DMS53 treated with DMSO at 0.1 percent for 48 hours (cell line): ENCODE results near the gene YPEL3.

ENCODE experiments used
- DNase-seq: peaks from one replicate; lab custom pipeline; 2025; ENCODE audit not compliant: unreplicated experiment; lab: John Stamatoyannopoulos, UW

Gene YPEL3

GRCh38 chr16:30091474-30092372 lies 4.3 kb downstream of the YPEL3 start, which contains the start of gene TBX6:
Gene TBX6 (minus strand): TSS chr16:30091924. CDS start chr16:30091193, 731 bp downstream.
- peak; percentile 73 for DNase-seq

DNA sequence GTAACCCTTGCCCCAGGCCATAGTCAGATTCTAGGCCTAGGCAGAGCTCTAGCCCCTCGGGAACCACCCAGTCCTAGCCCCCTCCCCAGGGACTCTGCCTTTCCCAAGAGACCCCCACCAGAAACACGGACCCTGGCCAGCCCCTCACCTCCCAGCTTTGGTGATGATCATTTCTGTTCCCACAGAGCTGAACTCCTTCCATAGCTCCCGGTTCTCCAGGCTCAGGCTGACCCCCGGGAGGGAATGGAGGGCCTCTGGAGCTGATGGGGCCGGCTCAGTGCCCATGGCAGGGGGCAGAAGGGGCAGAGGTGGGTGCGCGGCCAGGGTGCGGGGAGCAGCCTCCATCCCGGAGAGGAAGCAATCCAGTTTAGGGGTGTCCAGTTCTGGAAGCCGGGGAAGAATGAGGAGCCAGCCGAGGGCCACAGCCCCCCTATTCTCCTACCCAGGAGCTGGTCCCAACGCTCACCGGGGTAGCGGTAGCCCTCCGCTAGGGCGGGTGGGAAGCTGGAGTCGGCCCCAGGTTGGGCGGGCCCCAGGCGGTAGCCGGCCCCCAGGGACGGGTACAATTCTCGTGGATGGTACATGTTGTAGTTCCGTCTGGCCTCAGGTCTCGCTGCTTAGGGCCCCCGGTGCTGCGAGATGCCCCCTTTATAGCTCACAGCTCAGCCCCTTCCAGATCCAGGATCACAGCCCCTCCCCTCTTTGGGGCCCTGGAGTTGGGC lies 5.2 kb downstream of the YPEL3 start:
- DNase-seq = no peak

- no peak for DNase-seq
Observed at GRCh38 chr16:30088832-30089624, 7.0 kb downstream of the YPEL3 start.

DNA sequence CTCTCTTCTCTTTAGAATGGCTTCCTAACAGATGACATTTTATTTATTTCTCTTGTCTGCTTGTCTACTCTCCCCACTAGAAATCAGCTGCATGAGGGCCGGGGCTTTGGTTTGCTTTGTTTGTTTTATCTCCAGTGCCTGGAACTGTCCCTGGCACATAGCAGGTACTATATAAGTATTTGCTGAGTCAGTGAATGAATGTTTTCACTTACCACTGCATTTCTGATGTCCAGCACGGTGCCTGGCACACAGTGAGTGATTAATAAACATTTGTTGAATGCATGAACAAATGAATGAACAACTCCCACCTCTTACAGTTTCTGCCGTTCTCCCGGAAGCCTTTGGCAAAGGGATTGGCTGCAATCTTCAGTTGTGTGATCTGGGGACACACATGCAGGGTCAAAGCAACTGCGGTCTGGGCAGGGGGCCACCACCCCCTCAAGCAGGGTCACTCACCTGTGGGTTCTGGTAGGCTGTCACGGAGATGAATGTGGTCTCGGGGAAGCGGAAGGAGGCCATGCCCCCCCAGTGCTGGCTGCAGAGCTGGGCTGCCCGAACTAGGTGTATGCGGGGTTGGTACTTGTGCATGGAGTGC lies 7.7 kb downstream of the YPEL3 start:
- no peak for DNase-seq

DNA sequence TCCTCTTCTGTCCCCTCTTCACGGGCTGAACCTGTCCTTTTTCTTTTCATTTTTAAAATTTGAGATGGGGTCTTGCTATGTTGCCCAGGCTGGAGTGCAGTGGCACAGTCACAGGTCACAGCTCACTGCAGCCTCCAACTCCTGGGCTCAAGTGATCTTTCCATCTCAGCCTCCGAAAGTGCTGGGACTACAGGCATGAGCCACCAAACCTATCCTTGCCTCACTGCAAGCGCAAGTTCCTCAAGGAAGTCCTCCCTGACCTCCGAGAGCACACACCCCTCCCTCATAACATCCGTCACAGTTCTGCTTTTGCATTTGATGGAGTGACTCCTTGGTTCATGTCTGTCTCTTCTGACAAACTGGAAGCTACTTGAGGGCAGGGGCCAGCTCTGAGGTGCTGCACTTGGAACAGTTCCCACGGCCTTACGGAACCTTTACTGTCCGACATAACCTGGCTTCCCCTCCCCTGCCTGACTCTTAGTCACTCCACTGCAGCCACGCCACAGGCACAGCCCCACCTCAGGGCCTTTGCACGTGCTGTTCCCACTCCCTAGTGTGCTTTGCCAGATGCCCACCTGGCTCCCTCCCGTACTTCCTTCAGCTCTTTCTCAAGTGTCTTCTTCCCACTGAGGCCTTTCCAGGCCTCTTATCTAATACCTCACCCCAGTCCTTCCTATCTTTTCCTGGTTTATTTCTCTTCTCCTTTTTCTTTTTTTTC lies 8.7 kb downstream of the YPEL3 start:
- DNase-seq = no peak

DNA sequence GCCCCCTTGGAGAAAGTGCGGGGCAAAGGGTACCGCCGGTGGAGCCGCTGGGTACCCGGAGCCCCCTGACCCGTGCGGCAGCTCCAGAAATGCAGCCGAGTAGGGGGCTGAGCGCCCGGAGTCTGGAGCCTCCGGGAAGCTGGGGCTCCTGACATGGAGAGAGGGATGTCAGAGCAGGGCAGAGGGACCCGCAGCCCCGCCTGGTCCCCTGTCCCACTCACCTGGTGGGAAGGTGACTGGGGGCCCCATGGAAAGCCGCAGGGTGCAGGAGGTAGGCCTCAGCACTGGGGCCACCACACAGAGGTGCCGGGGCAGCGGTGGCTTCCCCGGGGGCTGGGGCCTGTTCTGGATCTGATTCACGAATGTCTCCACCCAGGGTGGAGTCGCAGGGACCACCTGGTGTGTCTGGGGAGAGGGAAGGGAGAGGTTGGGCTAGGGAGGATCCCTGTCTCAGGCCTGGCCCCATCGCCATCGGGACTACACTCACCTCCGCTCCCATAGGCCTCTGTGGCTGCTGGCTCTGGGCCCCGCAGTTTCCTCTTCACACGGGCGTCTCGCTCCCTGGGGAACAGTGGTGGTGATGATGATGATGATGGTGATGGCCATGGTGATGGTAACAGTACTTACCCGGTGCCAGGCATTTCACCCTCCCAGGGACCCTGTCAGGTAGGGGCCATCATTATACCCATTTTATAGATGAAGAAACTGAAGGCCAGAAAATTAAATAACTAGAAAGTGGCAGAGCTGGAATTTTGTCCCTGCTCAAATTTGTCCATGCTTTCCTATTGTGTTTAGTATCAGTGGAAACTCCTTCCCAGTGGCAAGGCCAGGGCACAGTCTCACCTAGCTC lies 9.5 kb downstream of the YPEL3 start:
- DNase-seq = no peak

DNA sequence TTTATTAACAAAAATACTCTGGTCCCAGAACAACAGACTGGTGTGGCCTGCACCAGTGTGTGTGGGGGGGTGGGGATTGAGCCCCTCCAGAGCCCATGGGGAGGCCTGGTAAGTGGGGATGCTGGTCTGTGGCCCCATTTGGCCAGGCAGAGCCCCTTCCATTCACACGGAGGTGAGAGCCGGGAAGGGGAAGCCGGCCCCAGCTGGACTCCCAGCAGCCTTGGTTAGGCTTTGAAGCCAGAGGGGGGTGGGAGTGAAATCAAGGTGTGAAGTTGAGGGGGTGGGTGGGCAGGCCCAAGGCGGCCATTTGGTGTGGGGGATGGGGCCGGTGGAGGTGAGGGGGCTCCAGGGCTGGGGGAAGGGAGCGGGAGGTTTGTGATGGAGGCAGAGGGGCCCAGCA lies 10.2 kb downstream of the YPEL3 start:
- DNase-seq = no peak

DNA sequence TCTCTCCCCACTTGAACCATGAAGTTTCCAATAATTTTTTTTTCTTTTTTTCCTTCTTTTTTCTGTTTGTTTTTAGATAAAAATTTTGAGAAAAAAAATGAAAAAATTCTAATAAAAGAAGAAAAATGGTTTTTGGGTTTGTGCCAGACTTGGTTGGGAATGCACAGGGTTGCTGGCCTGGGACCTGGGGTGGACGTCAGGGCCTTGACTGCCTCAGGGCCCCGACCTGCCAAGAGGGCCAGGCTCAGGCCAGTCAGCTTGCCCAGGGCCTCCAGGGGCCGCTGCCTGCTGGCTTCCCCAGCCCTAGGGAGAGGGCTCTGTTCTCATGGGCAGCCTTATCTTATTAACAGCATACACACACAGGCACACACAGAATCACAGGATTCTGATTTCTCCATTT lies 10.8 kb downstream of the YPEL3 start:
- no peak for DNase-seq

- DNase-seq = no peak
Observed at GRCh38 chr16:30084816-30085159, 11.2 kb downstream of the YPEL3 start.

- no peak for DNase-seq
Observed at GRCh38 chr16:30084096-30084815, 11.8 kb downstream of the YPEL3 start.

DNA sequence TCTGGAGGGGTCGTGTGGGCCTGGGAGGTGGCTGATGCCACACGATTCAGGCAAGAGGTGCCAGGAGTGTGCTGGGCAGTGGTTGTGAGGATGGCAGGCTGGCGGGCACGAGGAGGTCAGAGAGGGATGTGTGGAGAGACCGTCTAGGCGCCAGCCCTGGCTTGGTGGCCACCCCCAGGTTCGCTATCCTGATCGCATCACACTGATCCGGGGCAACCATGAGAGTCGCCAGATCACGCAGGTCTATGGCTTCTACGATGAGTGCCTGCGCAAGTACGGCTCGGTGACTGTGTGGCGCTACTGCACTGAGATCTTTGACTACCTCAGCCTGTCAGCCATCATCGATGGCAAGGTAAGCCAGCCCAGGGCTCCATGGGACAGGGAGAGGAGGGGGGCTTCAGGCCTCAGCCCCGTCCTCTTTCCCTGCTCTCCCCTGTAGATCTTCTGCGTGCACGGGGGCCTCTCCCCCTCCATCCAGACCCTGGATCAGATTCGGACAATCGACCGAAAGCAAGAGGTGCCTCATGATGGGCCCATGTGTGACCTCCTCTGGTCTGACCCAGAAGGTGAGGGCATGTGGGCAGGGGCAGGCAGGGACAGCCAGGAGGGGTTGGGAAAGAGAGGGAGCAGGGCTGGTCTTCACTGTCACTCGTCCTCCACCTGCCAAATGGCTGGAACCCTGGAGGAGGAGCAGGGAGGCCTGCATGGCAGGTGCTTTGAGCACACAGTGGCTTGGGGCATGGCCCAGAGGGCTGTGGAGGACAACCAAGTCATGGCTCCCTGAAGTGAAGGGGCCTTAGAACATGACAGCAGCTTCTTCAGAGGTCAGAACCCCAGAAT lies 12.6 kb downstream of the YPEL3 start:
- no peak for DNase-seq

DNA sequence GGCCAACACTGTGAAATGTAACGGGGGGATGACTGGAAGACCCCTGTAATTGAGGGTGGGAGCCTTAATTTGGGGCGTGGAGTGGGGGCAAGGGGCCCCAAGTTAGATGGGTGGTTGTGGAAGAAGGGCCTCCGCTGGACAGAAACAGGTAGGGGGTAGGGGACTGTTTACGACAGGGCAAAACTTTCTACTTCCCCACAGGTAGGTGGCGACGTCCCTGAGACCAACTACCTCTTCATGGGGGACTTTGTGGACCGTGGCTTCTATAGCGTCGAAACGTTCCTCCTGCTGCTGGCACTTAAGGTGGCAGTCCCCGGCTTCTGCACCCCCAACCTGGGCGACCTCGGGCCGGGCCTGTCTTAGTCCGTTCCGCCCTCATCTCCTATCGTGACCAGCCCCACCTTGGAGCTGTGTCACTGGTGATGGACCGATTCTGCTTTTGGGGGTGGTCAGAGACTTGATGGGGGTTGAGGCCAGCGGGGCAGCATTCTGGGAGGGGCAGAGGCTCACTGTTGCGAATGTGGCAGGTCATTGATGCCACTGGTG lies 13.4 kb downstream of the YPEL3 start:
- no peak for DNase-seq

DNA sequence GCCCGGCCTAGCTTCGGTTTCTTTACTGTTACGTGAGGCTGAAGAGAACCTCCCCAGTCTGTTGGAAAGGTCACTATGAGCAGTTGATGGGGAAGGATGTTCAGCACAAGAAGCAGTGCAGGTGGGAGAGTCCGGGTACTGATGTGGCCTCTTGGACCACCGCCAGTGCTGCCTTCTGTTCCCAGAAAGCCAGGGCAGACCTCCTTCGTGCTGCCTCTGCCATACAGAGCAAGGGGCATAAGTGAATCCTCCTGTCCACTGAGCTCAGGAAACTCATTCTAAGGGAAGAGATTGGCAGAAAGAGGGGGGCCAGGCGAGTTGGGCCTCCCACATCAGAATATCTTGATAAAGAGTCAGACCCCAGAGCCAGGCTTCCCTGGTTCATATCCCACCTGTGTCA lies 16.5 kb downstream of the YPEL3 start:
- no peak for DNase-seq

DNA sequence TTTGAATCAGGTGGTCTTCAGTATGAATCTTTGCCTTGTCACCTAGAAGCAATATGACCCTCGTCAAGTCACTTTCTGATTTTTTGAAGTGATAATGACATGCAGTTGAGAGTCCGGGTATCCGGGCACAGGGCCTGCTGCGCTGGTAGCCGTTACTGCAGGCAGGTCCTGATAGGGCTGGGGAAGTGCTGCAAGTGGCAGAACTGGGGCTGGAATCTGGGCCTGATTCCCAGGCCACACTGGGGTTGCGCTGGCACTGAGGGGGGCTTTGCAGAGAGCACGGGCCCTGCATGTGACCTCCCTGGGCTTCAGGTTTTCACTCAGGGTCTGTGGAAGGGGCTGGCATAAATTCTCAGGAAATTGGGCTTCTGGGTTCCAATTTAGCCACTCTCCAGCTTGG lies 17.3 kb downstream of the YPEL3 start:
- no peak for DNase-seq

DNA sequence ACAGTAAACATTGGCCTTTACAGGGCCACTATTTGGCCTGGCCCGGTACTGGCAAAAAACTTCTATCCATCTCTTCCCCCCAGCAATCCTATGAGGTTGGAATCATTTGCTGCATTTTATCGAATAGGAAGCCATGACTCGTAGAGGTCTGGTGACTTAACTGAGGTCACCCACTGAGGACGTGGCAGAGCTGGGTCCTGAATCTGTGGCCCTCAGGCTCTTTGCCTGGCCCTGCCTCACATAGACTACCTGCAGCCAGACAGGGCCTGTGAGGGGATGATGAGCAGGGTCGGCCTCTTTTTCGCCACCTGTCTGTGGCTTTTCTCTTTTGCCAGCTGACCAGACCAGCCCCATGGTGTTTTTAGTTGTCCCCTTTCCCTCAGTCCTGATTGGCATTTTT lies 18.4 kb downstream of the YPEL3 start:
- DNase-seq = no peak

- DNase-seq = no peak
Observed at GRCh38 chr16:30076276-30076791, 19.7 kb downstream of the YPEL3 start.

GRCh38 chr16:30075503-30076275 lies 20.3 kb downstream of the YPEL3 start, which contains the start of gene PPP4C:
Gene PPP4C (plus strand): TSS chr16:30075994. CDS start chr16:30076378, 384 bp downstream.
- peak; percentile 78 for DNase-seq
